Osteoblast (primary cell): ENCODE measurements around the gene PBX3. TPM values are rescaled to one million over a fixed set of nuclear protein-coding genes. Genes with fewer than 3 reads are reported as not detected.

Experiments used
- DNase-seq: peaks from one replicate; pipeline ENCODE4 v3.0.0; 2011; ENCODE audit warnings: low spot score, mixed read lengths; ENCODE audit not compliant: insufficient read length; ENCODE audit errors: missing footprints
- H2AFZ ChIP-seq: 2 replicates; pipeline ENCODE4 v1.6.0; 2011; ENCODE audit warnings: mild to moderate bottlenecking, low read length
- H3K27ac ChIP-seq: 2 replicates; pipeline ENCODE4 v1.5.1; 2011; ENCODE audit warnings: mild to moderate bottlenecking, low read depth, low read length, moderate library complexity
- H3K27me3 ChIP-seq: 2 replicates; pipeline ENCODE4 v1.6.0; 2012; ENCODE audit warnings: mild to moderate bottlenecking, control low read depth, inconsistent platforms, low read length, moderate library complexity; ENCODE audit not compliant: insufficient read depth
- H3K36me3 ChIP-seq: 2 replicates; pipeline ENCODE4 v1.5.1; 2011; ENCODE audit warnings: mild to moderate bottlenecking, low read length, control low read depth, moderate library complexity; ENCODE audit not compliant: insufficient read depth
- H3K4me1 ChIP-seq: 2 replicates; pipeline ENCODE4 v1.5.1; 2011; ENCODE audit warnings: mild to moderate bottlenecking, low read length, control low read depth, moderate library complexity; ENCODE audit not compliant: insufficient read depth
- H3K4me2 ChIP-seq: 2 replicates; pipeline ENCODE4 v1.6.0; 2011; ENCODE audit warnings: mild to moderate bottlenecking, low read length; ENCODE audit not compliant: insufficient read depth
- H3K4me3 ChIP-seq: fragments of 200-600 bp; sonication (generic); 3 replicates; pipeline ENCODE4 v1.5.1; 2012; ENCODE audit warnings: mild to moderate bottlenecking, low read length, inconsistent platforms; ENCODE audit not compliant: insufficient read depth
- H3K79me2 ChIP-seq: 2 replicates; pipeline ENCODE4 v1.6.0; 2012; ENCODE audit warnings: mild to moderate bottlenecking, low read length, control low read depth, inconsistent platforms; ENCODE audit not compliant: insufficient read depth
- H3K9me3 ChIP-seq: 2 replicates; pipeline ENCODE4 v1.5.1; 2011; ENCODE audit warnings: low read depth, low read length, control low read depth
- H4K20me1 ChIP-seq: 2 replicates; pipeline ENCODE4 v1.6.0; 2012; ENCODE audit warnings: mild to moderate bottlenecking, low read length, control low read depth; ENCODE audit not compliant: insufficient read depth
- total RNA-seq: library from RNA; depleted of rRNA; stranded (reverse); fragments of >200 nt; gene quantifications from 2 replicates; pipeline ENCODE4 v1.2.3, GENCODE V29; 2012
- TF ChIP-seq, protein P1 (sequence below): IDR thresholded peaks from 2 replicates; pipeline ENCODE4 v1.5.1; 2011; ENCODE audit warnings: mild to moderate bottlenecking, low read depth, low read length, moderate library complexity; ENCODE audit errors: extremely low read depth

The PBX3 gene
- total RNA-seq, 1 donor, result 34.7 TPM

DNA sequence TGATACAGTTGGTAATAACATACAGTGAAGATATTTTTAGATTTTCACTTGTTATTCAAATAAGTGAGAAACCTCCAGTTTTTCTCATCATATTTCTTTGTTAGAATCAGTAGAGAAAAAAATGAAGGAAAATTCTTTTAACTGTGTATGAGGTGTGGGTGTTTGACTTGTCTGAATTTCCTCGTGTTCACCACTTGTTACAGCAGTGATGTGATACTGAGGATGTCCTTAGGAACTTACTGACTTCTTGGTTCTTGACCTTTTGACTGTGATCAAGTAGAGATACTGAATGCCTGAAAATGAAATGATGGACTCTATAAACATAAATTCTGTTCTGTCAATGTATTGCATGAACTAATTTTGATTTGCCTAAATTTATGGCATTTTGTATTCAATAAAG, 10.7 kb downstream of the PBX3 start:
- peaks cover 4% of the 10 kb centered on the region for H4K20me1 ChIP-seq

DNA sequence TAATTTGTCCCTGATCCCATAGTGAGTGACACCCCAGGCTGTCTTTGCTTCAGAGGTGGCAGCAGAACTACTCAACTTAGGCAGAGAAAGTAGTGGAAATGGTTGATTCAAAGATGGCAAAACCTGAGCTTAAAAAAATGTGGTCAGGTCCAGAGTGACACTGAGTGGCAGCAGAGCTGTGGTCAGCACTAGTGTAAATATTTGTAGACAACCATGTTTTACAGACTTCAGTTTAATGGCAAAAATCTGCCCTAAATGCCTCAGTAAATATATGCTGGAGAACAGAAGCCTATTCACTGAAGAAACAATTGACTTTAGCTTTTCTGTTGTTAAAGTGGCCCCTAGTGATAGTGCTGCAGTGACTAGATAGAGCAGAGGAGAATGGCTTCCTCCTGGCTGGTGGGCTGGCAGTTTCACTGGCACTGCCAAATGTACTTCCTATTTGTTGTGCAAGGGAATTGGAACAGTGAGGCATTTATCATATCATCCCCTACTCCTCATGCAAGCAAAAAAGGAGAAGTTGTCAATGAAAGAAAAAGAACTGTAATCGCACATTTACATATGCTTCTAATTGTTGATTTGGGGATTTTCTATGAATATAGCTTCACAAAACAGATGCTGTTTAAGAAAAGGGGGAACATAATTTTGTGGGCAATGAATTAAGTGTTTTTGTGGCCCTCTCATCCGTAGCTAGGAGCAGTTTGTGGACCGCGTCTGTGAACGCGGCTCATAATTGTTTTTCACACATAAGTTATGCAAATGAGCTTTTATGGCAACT, 12.0 kb downstream of the PBX3 start:
- Histone ChIP-seq H3K27me3 (no peaks in the 10 kb centered on the region), H3K4me2 (peak overlapping the region; percentile 83), H3K79me2 (peaks cover 99% of the 10 kb centered on the region), H2AFZ (no peak overlapping the region), H3K4me1 (peaks cover 22% of the 10 kb centered on the region), H3K4me3 (peak overlapping the region; percentile 60), H3K36me3 (peaks cover 6% of the 10 kb centered on the region), H3K27ac (peak overlapping the region; percentile 6), H4K20me1 (peaks cover 4% of the 10 kb centered on the region), H3K9me3 (no peaks in the 10 kb centered on the region)
- TF ChIP-seq, protein P1, sequence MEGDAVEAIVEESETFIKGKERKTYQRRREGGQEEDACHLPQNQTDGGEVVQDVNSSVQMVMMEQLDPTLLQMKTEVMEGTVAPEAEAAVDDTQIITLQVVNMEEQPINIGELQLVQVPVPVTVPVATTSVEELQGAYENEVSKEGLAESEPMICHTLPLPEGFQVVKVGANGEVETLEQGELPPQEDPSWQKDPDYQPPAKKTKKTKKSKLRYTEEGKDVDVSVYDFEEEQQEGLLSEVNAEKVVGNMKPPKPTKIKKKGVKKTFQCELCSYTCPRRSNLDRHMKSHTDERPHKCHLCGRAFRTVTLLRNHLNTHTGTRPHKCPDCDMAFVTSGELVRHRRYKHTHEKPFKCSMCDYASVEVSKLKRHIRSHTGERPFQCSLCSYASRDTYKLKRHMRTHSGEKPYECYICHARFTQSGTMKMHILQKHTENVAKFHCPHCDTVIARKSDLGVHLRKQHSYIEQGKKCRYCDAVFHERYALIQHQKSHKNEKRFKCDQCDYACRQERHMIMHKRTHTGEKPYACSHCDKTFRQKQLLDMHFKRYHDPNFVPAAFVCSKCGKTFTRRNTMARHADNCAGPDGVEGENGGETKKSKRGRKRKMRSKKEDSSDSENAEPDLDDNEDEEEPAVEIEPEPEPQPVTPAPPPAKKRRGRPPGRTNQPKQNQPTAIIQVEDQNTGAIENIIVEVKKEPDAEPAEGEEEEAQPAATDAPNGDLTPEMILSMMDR, result no peak
- DNase-seq, result peak; percentile 49

More for the DNA sequence above, 10.7 kb downstream of the PBX3 start:
- TF ChIP-seq, protein P1, result no peak
- Histone ChIP-seq H3K79me2 (peaks cover 98% of the 10 kb centered on the region), H3K4me3 (no peak overlapping the region), H3K27me3 (no peaks in the 10 kb centered on the region), H3K9me3 (no peaks in the 10 kb centered on the region), H3K4me1 (peaks cover 17% of the 10 kb centered on the region), H3K4me2 (no peak overlapping the region), H3K27ac (no peak overlapping the region), H3K36me3 (peaks cover 6% of the 10 kb centered on the region), H2AFZ (no peak overlapping the region)
- no peak for DNase-seq

DNA sequence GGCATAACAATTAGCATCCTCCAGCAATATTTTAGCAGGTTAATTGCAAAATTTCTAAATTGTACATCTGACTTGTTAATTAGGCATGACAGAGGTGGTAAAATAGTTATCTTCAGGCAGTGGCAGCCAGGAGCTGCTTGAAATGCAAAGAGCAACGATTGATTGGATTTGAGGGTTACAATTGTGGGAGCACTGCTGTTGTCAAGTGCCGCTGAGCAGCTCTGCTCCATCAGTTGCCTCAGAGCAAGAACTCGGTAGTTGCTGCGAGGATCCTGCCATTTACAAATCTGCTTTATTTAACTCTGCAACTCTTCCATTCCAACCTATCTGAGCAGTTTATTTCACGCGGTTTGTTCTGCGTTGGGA, 12.6 kb downstream of the PBX3 start:
- TF ChIP-seq, protein P1, result no peak
- Histone ChIP-seq H3K27ac (peak overlapping the region; percentile 6), H3K27me3 (no peaks in the 10 kb centered on the region), H3K9me3 (no peaks in the 10 kb centered on the region), H3K4me2 (peak overlapping the region; percentile 83), H4K20me1 (peaks cover 4% of the 10 kb centered on the region), H2AFZ (no peak overlapping the region), H3K4me1 (peaks cover 22% of the 10 kb centered on the region), H3K79me2 (peaks cover 99% of the 10 kb centered on the region), H3K36me3 (peaks cover 6% of the 10 kb centered on the region), H3K4me3 (peak overlapping the region; percentile 60)
- no peak for DNase-seq

DNA sequence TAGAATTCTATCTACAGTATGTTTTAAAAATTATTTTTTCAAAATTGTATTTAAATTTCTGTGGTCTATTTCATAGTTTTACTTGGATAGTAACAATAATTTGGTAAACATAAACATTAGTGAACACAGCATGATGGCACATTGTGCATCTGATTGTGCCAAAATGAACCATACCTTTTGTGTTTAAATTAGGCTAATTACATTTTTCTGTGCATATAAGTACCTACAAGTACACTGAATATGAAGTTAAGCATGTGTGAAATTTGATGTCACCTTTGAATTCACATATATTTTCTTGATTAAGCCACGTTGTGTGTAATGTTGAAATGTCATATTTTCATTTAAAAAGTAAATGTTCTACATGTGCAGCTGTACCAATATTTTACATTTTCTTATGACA, 13.4 kb downstream of the PBX3 start:
- no peak overlapping the region for H2AFZ ChIP-seq
- H3K36me3 ChIP-seq, result peaks cover 6% of the 10 kb centered on the region
- peaks cover 4% of the 10 kb centered on the region for H4K20me1 ChIP-seq
- no peaks in the 10 kb centered on the region for H3K27me3 ChIP-seq
- H3K4me3 ChIP-seq, result no peak overlapping the region
- peaks cover 22% of the 10 kb centered on the region for H3K4me1 ChIP-seq
- peaks cover 100% of the 10 kb centered on the region for H3K79me2 ChIP-seq
- peak overlapping the region; percentile 83 for H3K4me2 ChIP-seq
- H3K9me3 ChIP-seq, result no peaks in the 10 kb centered on the region
- no peak for DNase-seq
- no peak overlapping the region for H3K27ac ChIP-seq
- TF ChIP-seq, protein P1, result no peak
